SK-N-SH (cell line): ENCODE results near the gene BCAR3. TPM values are rescaled to one million over a fixed set of nuclear protein-coding genes. Genes with fewer than 3 reads are reported as not detected.

Experiments used
- CTCF ChIA-PET: fragments of 300-600, 350-600 bp; formaldehyde crosslinking; extraction: SDS; loops from one replicate; lab custom pipeline; 2021; lab: Yijun Ruan, JAX
- POLR2A ChIA-PET: fragments of 350-600 bp; sonication (Branson Sonifier 250); formaldehyde crosslinking; extraction: SDS; loops from one replicate; lab custom pipeline; 2020; ENCODE audit warnings: antibody characterized with exemption, inconsistent platforms; lab: Yijun Ruan, JAX
- DNase-seq: peaks from one replicate; pipeline ENCODE4 v3.0.0; 2012
- H2AFZ ChIP-seq: fragments of 200-600 bp; sonication (generic); 2 replicates; pipeline ENCODE4 v1.8.1; 2016; ENCODE audit warnings: antibody characterized with exemption, mild to moderate bottlenecking, low read depth
- H3F3A ChIP-seq: fragments of 200-600 bp; sonication (generic); replicated peaks from 2 replicates; pipeline ENCODE3; 2016; ENCODE audit warnings: antibody characterized with exemption, mild to moderate bottlenecking; ENCODE audit not compliant: insufficient read depth
- H3K27ac ChIP-seq, 2 experiments: fragments of 200-500 bp in 1 of 2; fragments of 200-600 bp in 1 of 2; sonication (Bioruptor generic) in 1 of 2; sonication (generic), shearing (Covaris generic) in 1 of 2; 2 replicates each; pipeline versions ENCODE4 v1.5.1 to v1.6.1; 2014 to 2016; ENCODE audit warnings: low read depth in 2 of 2, inconsistent platforms in 1 of 2, low read length in 1 of 2, mild to moderate bottlenecking in 1 of 2, mixed read lengths in 1 of 2
- H3K27me3 ChIP-seq: fragments of 200-600 bp; sonication (generic), shearing (Covaris generic); 2 replicates; pipeline ENCODE4 v1.6.1; 2016; ENCODE audit warnings: mixed run types; ENCODE audit not compliant: insufficient read depth
- H3K36me3 ChIP-seq, 2 experiments: fragments of 200-500 bp in 1 of 2; fragments of 200-600 bp in 1 of 2; sonication (Bioruptor generic) in 1 of 2; sonication (generic) in 1 of 2; replicated peaks in 1 of 2; 2 replicates each; pipeline versions ENCODE3 to v1.5.1; 2014 to 2016; ENCODE audit warnings: low read length in 1 of 2, mild to moderate bottlenecking in 1 of 2; ENCODE audit not compliant: insufficient read depth in 2 of 2, control insufficient read depth in 1 of 2
- H3K4me1 ChIP-seq, 2 experiments: fragments of 200-500 bp in 1 of 2; fragments of 200-600 bp in 1 of 2; sonication (Bioruptor generic) in 1 of 2; sonication (generic), shearing (Covaris generic) in 1 of 2; 2 replicates each; pipeline versions ENCODE4 v1.5.1 to v1.6.1; 2014 to 2016; ENCODE audit warnings: low read depth in 1 of 2, low read length in 1 of 2, mixed run types in 1 of 2; ENCODE audit not compliant: insufficient read depth in 2 of 2, control insufficient read depth in 1 of 2
- H3K4me2 ChIP-seq: fragments of 200-600 bp; sonication (generic), shearing (Covaris generic); 2 replicates; pipeline ENCODE4 v1.6.1; 2017; ENCODE audit warnings: mixed run types
- H3K4me3 ChIP-seq, 2 experiments: fragments of 200-500 bp in 1 of 2; fragments of 200-600 bp in 1 of 2; sonication (Bioruptor generic) in 1 of 2; sonication (generic), shearing (Covaris generic) in 1 of 2; 2 replicates each; pipeline versions ENCODE4 v1.5.1 to v1.8.1; 2014 to 2016; ENCODE audit warnings: low read depth in 2 of 2, inconsistent platforms in 1 of 2, low read length in 1 of 2, mild to moderate bottlenecking in 1 of 2, mixed read lengths in 1 of 2, moderate library complexity in 1 of 2
- H3K79me2 ChIP-seq: fragments of 200-600 bp; sonication (generic); 2 replicates; pipeline ENCODE4 v1.8.1; 2017; ENCODE audit warnings: mild to moderate bottlenecking; ENCODE audit not compliant: insufficient read depth
- H3K9ac ChIP-seq: fragments of 200-600 bp; sonication (generic); 2 replicates; pipeline ENCODE4 v1.6.1; 2017; ENCODE audit warnings: mixed run types
- H3K9me2 ChIP-seq: fragments of 200-600 bp; sonication (generic); 2 replicates; pipeline ENCODE4 v1.6.1; 2017; ENCODE audit warnings: mixed run types
- H3K9me3 ChIP-seq: fragments of 200-600 bp; sonication (generic); 2 replicates; pipeline ENCODE4 v1.6.1; 2017; ENCODE audit warnings: mixed run types, mild to moderate bottlenecking, moderate library complexity
- H4K20me1 ChIP-seq: fragments of 200-600 bp; sonication (generic); 2 replicates; pipeline ENCODE4 v1.6.1; 2017; ENCODE audit warnings: mild to moderate bottlenecking, mixed run types; ENCODE audit not compliant: insufficient read depth
- FOSL2 ChIP-seq: IDR thresholded peaks from 2 replicates; pipeline ENCODE4 v1.4.0; 2012; ENCODE audit warnings: low read depth, mild to moderate bottlenecking, moderate library complexity, borderline replicate concordance
- GATA2 ChIP-seq: sonication (generic); formaldehyde crosslinking; IDR thresholded peaks from 2 replicates; pipeline ENCODE4 v1.5.0; 2020; ENCODE audit warnings: mild to moderate bottlenecking, missing genetic modification reagents
- NFIC ChIP-seq: IDR thresholded peaks from 2 replicates; pipeline ENCODE4 v1.4.0; 2012; ENCODE audit warnings: borderline replicate concordance
- POLR2AphosphoS5 ChIP-seq: IDR thresholded peaks from 2 replicates; pipeline ENCODE4 v1.6.1; 2012; ENCODE audit warnings: low read depth, low read length
- RAD21 ChIP-seq: IDR thresholded peaks from 2 replicates; pipeline ENCODE4 v1.6.1; 2012; ENCODE audit warnings: mild to moderate bottlenecking, low read length
- RXRA ChIP-seq: IDR thresholded peaks from 2 replicates; pipeline ENCODE4 v1.4.0; 2012; ENCODE audit warnings: low read depth, mild to moderate bottlenecking, borderline replicate concordance
- SIN3A ChIP-seq: IDR thresholded peaks from 2 replicates; pipeline ENCODE4 v1.6.1; 2012; ENCODE audit warnings: low read depth, mild to moderate bottlenecking, low read length, moderate library complexity, borderline replicate concordance
- TCF12 ChIP-seq: IDR thresholded peaks from 2 replicates; pipeline ENCODE4 v1.4.0; 2012
- WGBS: methylation state at CpG from one replicate; pipeline ENCODE4 v1.1.6; 2017; ENCODE audit warnings: low lambda C conversion rate; 5-methylcytosine and 5-hydroxymethylcytosine counted together
- polyA plus RNA-seq, 3 experiments: library from polyadenylated mRNA; depleted of rRNA; stranded (reverse); fragments of >200 nt; gene quantifications; 2 replicates each; pipeline ENCODE4 v1.2.3, GENCODE V29; 2012
- TF ChIP-seq, protein P1 (sequence below): fragments of 150-350 bp; IDR thresholded peaks from 2 replicates; pipeline ENCODE4 v1.6.1; 2017; ENCODE audit warnings: antibody characterized with exemption, low read length, low read depth, borderline replicate concordance
- TF ChIP-seq, protein P2 (sequence below): IDR thresholded peaks from 2 replicates; pipeline ENCODE4 v1.4.0; 2012; ENCODE audit warnings: low read depth, borderline replicate concordance

BCAR3 gene
- polyA plus RNA-seq, 1 of the 3 experiments (the other 2 are of a cell fraction), result 58.4 TPM

- TF ChIP-seq FOSL2, result no peak
Observed at GRCh38 chr1:93566227-93566626, 115.4 kb downstream of the BCAR3 start (continued).

- TF ChIP-seq, protein P1, sequence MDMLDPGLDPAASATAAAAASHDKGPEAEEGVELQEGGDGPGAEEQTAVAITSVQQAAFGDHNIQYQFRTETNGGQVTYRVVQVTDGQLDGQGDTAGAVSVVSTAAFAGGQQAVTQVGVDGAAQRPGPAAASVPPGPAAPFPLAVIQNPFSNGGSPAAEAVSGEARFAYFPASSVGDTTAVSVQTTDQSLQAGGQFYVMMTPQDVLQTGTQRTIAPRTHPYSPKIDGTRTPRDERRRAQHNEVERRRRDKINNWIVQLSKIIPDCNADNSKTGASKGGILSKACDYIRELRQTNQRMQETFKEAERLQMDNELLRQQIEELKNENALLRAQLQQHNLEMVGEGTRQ, result no peak
- TF ChIP-seq SIN3A (no peak), GATA2 (CRISPR knock-in tag) (no peak), TCF12 (0 out of 2 replicates have a peak, but pooled peaks have one; percentile 16), NFIC (0 out of 2 replicates have a peak, but pooled peaks have one; percentile 43), RXRA (no peak)
- TF ChIP-seq, protein P2, sequence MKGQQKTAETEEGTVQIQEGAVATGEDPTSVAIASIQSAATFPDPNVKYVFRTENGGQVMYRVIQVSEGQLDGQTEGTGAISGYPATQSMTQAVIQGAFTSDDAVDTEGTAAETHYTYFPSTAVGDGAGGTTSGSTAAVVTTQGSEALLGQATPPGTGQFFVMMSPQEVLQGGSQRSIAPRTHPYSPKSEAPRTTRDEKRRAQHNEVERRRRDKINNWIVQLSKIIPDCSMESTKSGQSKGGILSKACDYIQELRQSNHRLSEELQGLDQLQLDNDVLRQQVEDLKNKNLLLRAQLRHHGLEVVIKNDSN, result peak; percentile 24; the same call in 1 of the 2 replicates
- POLR2A ChIA-PET, result no interaction called here
- CTCF ChIA-PET, result no interaction called here
- no peak for DNase-seq
- H3K9ac ChIP-seq, result no peak overlapping the region
- H3K4me1 ChIP-seq, result peaks cover 6 to 17% of the 10 kb centered on the region in 2 experiments; a peak in 3 of 4 replicates
- peaks cover 19% of the 10 kb centered on the region for H4K20me1 ChIP-seq
- H3F3A ChIP-seq, result peaks cover 87% of the 10 kb centered on the region
- peak overlapping the region; percentile 23; the same call in 1 of the 2 replicates for H3K4me2 ChIP-seq
- peaks cover 23% of the 10 kb centered on the region for H3K79me2 ChIP-seq
- H3K4me3 ChIP-seq, result no peak overlapping the region
- no peaks in the 10 kb centered on the region for H3K9me3 ChIP-seq
- WGBS, result 71% methylated on average over 4 of the region's 4 CpGs
- H2AFZ ChIP-seq, result no peak overlapping the region
- peak overlapping the region in 1 of 2 experiments; percentile 80; a peak in 3 of 4 replicates for H3K27ac ChIP-seq
- H3K9me2 ChIP-seq, result no peaks in the 10 kb centered on the region
- H3K36me3 ChIP-seq, result peaks cover 63 to 84% of the 10 kb centered on the region in 2 experiments
- no peaks in the 10 kb centered on the region for H3K27me3 ChIP-seq
Observed at GRCh38 chr1:93565496-93566206, 116.0 kb downstream of the BCAR3 start.

- Histone ChIP-seq H3K9me3 (peaks cover 4% of the 10 kb centered on the region; the same call in 1 of the 2 replicates), H3K4me3 (no peak overlapping the region), H3K27ac (no peak overlapping the region), H3K27me3 (no peaks in the 10 kb centered on the region), H3K9ac (no peak overlapping the region), H4K20me1 (no peaks in the 10 kb centered on the region), H3K36me3 (peaks cover 46 to 71% of the 10 kb centered on the region in 2 experiments), H3K9me2 (no peaks in the 10 kb centered on the region), H2AFZ (no peak overlapping the region), H3K4me2 (no peak overlapping the region)
- no peak for DNase-seq
- POLR2A ChIA-PET, result no interaction called here
- TF ChIP-seq RAD21 (no peak), POLR2AphosphoS5 (0 out of 2 replicates have a peak, but pooled peaks have one; percentile 9)
- TF ChIP-seq, all 33 proteins: peak for 1
- Histone ChIP-seq H3F3A (peaks cover 84% of the 10 kb centered on the region), H3K79me2 (peaks cover 7% of the 10 kb centered on the region; the same call in 1 of the 2 replicates), H3K4me1 (peaks cover 4 to 6% of the 10 kb centered on the region in 2 experiments; a peak in 3 of 4 replicates)
- CTCF ChIA-PET, result no interaction called here
Observed at GRCh38 chr1:93559695-93560094, 121.9 kb downstream of the BCAR3 start.
